HG03196 (cell line): ENCODE measurements around the gene PGAP1.

Experiments used
- ATAC-seq: cut with Tn5 transposase; IDR thresholded peaks from one replicate; pipeline ENCODE4 v1.9.1; 2021; ENCODE audit not compliant: unreplicated experiment

Gene PGAP1

DNA sequence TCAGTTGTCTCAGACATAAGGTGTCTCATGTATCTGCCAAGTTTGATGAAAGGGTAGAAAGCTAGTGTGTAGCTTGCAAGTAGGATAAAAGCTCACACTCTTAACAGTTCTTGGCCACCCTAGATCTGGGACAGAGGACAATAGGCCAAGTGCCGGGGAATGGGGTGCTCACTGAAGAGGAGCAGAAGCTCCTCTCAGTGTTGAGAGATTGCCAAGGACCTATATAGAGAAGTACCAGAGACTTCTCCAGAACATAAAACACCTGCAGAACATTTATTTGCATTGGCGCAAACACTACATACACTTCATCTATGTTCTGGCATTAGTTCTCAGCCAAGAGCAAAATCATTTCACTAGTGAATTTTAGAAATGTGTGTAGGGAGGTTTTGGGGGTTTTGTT, 124.1 kb downstream of the PGAP1 start:
- no peak for ATAC-seq

- ATAC-seq = no peak
Measured at GRCh38 chr2:196801674-196802261, 124.7 kb downstream of the PGAP1 start.

GRCh38 chr2:196798980-196799379, 127.5 kb downstream of the PGAP1 start:
- no peak for ATAC-seq

GRCh38 chr2:196792865-196793264, 133.6 kb downstream of the PGAP1 start:
- ATAC-seq = no peak

GRCh38 chr2:196783431-196784094, 142.9 kb downstream of the PGAP1 start:
- ATAC-seq = no peak
